Fibroblast of skin of right quadriceps (primary cell): ENCODE data around the gene ATP23.
A peak's percentile ranks its signal among the peaks of the same experiment; 100 is the strongest.

Experiments used
- DNase-seq: peaks from one replicate; pipeline ENCODE4 v3.0.0-alpha.2; 2013

The ATP23 gene

DNA sequence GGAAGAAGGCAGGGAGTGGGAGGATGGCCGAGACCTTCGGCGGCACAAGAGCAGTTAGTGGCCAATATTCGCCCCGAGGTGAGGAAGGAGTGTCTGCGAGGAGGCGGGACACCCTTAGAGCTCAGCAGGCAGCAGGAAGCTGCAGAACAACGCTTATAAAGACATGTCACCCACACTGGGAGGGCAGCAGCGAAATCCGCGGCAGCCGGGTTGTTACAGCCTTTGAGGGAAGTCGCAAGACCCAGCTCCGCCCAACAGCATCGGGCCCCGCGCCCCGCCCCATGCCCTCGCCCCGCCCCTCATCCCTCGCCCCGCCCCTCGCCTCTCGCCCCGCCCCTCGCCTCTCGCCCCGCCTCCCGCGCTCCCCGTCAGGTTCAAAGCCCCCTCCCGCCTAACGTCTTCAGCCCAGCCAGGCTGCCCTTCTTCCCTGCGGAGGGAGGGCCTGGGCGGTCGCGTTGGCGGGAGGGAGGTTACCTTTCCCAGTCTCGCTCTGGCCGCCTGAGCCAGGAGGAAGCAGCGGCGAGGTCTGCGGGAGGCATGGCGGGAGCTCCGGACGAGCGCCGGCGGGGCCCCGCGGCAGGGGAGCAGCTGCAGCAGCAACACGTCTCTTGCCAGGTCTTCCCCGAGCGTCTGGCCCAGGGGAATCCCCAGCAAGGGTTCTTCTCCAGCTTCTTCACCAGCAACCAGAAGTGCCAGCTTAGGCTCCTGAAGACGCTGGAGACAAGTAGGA is at the start of gene ATP23:
ATP23 (plus strand) TSS at position 403 of the 730 bp plus-strand sequence; CDS start at position 538, 135 bp downstream.
- peak; percentile 84 for DNase-seq

DNA sequence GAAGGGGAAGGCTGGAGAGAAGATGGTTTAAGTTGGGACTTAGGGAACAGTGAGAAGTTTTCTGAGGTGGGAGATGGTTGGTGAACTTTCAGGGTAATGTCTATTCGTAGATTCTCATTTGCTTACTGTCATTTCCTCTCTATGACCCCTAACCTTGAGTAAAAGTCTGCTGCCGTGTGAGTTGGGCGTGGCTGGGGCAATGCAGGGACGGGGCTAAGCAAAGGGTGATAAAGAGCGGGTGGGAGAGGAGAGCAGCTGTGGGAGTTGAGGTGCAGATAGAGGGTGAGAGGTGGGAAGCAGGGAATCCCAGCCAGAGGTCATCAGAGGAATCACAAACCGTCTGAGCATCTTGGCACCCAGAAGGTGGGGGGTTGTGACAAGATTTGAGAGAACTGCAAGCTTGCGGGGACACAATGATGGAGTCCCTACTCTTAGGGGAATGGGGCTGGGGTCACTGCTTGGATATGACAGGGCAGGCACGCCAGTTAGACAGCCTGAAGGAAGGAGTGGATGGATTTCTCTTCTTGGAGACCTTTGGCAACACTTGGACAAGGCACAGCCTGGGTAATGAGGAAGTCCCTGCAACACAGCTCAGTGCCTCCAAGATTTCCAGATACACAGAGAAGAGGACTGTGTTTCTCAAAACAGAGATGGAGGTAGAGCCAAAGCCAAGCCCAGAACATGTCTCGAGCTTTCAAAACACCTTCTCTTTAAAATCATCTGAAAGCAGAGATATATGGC is 49.0 kb upstream of the ATP23 start:
- no peak for DNase-seq

DNA sequence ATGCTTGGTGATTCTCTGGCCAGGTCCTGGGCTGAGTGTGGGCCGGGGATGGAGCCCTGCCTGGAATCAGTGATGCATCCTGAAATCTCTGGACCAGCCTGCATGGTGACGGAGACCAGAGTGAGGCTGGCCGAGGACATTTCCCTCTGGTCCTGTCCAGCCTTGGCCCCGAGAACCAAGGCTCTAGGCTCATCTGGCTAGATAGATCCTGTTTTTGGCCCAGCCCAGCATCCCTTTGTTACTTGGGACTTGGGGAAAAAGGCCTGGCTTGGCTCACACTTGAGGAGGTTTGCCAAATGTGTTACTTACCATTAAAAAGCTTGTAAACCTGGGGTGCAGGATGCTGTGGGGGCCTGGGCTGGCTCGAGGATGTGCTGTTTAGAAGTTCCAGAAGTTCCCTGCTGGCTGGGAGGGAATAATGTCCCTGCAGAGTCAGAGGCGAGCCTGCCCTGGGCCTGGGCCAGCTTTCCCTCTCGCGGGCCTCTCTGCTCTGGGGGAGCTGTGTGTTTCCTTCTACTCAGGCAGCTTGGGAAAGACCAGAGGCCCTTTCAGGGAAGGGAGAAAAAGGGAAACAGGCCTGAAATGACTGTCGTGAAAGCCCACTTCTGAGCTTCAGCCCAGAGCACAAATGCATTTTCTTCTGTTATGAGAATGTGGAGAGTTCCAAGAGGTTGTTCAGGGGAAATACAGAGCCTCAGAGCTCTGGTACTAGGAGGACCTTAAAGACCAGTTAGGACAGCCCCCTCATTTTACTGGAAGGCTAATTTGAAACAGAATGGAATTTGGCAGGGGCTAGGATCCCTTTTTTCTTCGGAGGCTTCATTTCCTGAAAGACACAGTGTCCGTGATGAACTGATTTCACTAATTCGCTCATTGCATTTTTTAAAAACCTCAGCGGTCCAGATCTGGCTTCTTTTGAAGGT is 47.7 kb upstream of the ATP23 start:
- DNase-seq = peak; percentile 96

DNA sequence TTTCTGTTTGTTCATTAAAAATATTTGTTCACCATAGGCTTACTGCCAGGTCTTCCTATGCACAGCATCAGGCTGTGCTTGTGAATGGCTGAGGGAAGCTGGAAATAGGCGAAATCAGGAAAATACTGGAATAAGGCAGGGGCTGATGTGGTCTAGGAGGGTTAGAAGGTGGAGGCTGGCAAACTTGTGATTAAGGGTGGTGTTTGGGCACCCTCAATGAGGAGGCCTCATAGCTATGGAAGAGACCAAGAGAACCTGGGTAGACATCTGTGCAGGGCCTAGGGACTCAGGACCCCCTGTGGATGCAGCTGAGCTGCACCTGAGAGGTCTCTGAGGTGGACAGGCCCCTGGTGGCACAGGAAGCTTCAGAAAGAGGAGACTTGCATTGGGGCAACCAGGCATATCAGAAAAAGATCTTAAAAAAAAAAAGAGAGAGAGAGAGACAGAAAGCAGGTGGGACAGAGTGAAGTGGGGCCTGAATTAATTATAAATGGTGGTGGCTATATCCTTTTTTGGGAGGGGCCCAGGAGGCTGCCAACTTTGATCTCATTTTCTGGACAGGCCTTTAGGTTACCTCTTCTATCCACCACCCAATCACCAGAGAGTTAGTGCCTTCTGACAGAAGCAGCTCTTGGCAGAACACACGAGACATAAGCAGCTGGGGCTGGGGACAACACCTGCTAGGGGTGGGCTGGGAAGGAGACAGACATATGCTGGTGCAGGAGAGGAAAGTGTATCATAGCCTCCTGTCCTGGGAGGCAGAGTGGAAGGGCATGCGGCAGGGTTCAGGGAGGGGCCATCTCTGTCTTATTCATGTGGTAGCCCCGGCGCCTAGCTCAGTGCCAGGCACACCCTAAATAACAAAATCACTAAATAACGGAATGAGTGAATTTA is 46.7 kb upstream of the ATP23 start:
- DNase-seq = no peak

DNA sequence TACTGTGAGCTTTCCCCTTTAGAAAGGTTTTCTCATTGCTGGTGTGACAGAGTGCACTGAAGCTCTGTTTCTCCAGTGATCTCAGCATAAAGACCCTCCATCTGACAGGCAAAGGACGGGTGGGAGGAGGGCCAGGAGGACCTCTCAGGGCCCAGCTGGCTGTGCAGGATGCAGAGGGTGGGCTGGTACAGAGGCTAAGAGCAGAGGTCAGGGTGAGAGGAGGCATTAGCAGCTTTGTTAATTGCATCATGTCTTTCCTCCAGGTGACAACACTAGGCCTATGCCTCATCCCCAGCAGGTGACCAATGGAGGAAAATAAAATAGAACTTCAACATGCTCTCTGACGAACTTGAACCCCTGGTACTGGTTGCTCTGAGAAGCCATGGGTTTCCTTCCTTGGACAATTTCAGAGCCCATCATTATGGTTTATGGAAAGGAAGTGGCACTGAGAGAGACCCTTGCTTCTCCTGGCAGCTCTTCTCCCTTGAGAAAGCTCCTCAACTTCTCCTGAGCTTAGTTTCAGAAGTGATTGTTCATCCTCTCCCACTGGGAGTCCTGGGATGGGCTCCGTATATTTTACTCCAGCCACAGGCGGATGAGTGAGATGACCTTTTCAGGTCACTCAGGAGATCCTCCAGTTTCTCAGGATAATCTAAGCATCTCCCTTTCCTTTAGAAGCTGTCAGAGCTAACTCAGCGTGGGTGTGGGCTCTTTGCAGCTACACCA is 45.8 kb upstream of the ATP23 start:
- peak; percentile 43 for DNase-seq

DNA sequence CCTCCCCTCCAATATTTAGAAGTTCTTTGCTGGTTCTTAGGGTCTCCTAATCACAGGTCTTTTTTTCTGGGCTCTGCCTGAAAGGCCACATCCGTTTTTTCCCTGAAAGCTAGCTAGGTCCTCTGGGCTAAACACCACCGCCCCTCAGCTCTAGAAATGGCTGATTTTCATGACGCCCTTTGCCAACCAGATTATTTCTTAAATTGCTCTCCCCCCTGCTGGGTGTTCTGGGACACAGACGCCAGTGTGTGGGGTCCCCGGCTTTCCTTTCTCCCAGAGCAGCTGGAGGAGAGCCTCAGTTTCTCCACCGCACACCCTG is 45.3 kb upstream of the ATP23 start:
- DNase-seq = peak; percentile 63

DNA sequence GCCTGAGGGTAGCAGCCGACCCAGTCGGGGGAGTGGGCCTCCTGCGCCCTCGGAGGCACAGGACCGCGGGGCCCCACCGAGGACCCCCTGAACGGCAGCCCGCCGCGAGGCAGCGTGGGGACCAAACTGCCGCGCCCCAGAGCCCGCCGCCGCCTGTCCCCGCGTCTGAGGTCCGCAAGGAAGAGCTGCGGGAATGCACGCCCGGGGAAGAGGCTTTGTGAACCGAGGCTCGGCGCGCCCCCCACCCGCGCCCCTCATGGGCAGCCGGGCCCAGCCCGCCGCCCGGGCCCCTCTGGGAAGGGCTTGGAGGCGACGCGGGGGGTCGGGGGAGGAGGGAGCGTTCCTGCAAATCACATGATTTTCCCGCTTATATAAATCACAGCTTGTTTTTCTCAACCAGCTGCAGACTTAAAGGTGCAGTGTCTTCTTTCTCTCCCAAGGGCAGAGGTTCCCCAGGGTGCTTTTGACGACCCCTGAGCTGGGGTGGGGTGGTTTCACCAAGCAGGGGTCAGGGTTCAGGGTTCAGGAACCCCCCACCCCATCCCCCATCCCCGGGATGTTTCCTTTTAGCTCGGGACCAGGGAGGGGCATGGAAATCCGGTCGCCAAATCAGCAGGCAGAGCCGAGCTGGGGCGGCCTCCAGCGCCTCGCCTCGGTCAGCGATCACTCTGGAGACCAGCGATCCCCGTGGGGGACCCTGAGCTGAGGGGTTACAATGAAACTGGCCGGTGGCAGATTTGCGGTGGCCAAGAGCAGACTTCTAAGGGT is 44.7 kb upstream of the ATP23 start:
- DNase-seq = peak; percentile 81

- DNase-seq = no peak
Measured at GRCh38 chr12:57897286-57897974, 43.9 kb upstream of the ATP23 start.

- DNase-seq = no peak
Measured at GRCh38 chr12:57898308-57898970, 42.9 kb upstream of the ATP23 start.

DNA sequence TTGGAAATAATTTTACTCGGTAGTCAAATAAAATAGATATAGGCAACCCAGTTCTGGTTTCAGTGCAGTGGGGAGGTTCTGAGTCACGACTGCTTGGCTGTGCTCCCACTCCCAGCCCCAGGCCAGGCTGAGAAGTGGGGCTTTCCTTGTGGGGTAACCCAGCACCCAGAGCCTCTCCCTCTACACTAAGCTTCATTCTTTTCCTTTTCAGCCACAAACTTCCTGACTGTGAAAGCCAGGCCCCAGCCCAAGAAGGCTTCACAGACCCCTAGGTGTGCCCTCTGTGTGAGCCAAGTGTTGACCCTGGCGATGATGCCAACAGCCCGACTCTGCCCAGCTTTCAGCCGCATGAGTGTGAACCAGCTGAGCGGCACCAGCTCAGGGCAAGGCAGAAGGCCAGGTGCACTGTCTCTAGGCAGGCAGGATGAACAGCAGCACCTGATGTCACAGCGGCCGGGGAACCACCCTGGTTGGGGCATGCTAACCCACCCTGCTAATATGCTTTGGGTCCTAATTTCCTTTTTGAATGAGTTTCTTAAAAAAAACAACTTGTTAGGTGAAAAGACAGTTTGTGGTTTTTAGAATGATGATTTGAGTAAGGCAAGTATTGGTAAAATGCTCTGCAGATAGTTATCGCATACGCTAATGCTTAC is 42.2 kb upstream of the ATP23 start:
- DNase-seq = peak; percentile 63

GRCh38 chr12:57902478-57902969 is 38.8 kb upstream of the ATP23 start:
- DNase-seq = no peak

GRCh38 chr12:57904426-57904825 is 36.9 kb upstream of the ATP23 start:
- DNase-seq = no peak

- peak; percentile 86 for DNase-seq
Measured at GRCh38 chr12:57904848-57905811, 36.2 kb upstream of the ATP23 start.

- DNase-seq = no peak
Measured at GRCh38 chr12:57905812-57906475, 35.4 kb upstream of the ATP23 start.

DNA sequence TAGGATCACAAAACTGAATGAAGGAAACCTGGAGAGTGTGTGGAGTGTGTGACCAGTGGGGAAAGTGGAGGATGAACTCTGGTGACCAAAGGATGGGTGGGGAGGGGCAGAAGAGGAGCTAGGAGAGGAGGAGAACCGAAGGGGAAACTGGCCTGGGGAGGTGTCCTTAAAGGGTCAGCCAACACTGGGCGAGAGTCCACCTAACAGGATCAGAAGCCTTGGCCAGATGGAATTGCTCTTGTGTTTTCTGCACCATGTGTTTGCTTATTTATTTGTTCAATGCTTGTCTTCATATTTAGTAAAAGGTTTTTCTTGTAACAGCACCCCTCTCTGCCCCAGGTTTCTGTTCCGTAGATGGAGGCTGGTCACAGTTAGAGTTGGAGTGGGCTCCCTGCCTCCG is 34.5 kb upstream of the ATP23 start:
- DNase-seq = no peak

GRCh38 chr12:57907281-57907680 is 34.1 kb upstream of the ATP23 start:
- no peak for DNase-seq

DNA sequence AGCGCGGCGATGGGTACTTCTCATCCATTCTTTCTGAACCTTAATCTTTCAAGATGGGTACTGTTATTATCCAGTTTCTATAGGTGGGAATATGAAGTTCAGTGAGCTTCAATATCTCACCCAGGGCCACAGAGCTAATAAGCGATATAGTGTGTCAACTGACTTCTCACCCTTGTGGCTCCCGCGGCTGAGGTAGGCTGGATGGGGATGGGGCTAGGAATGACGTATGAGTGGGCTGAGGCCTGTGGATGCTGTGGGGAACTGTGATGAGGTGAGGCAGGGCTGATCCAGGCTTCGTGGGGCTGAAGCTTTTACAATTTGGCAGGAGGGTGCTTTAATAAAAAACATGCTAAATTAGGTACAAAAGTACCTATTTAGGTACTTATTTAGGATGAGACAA is 32.9 kb upstream of the ATP23 start:
- DNase-seq = no peak
